SU-DHL-6 (cell line): ENCODE data around the gene ACMSD.

Experiments used
- H2AFZ ChIP-seq: fragments of 200-600 bp; sonication (generic); 2 replicates; pipeline ENCODE4 v1.6.1; 2014; ENCODE audit warnings: low read depth, mild to moderate bottlenecking, moderate library complexity, mixed read lengths, antibody characterized with exemption, low read length; ENCODE audit not compliant: severe bottlenecking
- H3F3A ChIP-seq: fragments of 200-600 bp; shearing (Covaris generic); 2 replicates; pipeline ENCODE4 v1.6.0; 2016; ENCODE audit warnings: antibody characterized with exemption, mild to moderate bottlenecking; ENCODE audit not compliant: insufficient read depth
- H3K27ac ChIP-seq: fragments of 200-600 bp; sonication (generic); 2 replicates; pipeline ENCODE4 v1.5.1; 2016; ENCODE audit warnings: low read depth, mild to moderate bottlenecking, low read length, moderate library complexity, mixed read lengths
- H3K27me3 ChIP-seq: fragments of 200-600 bp; sonication (generic), shearing (Covaris generic); 2 replicates; pipeline ENCODE4 v1.6.0; 2014; ENCODE audit warnings: mild to moderate bottlenecking, low read length
- H3K36me3 ChIP-seq: fragments of 200-600 bp; sonication (generic); 2 replicates; pipeline ENCODE4 v1.6.1; 2014; ENCODE audit warnings: mild to moderate bottlenecking, low read length, mixed read lengths
- H3K4me2 ChIP-seq: fragments of 300-600, 200-600 bp; shearing (Covaris generic), sonication (generic); 2 replicates; pipeline ENCODE4 v1.6.0; 2014; ENCODE audit warnings: low read length, low read depth, mild to moderate bottlenecking; ENCODE audit not compliant: poor library complexity, severe bottlenecking
- H3K4me3 ChIP-seq: fragments of 200-600 bp; sonication (generic); 2 replicates; pipeline ENCODE4 v1.5.1; 2014; ENCODE audit warnings: antibody characterized with exemption, low read length, mild to moderate bottlenecking, mixed read lengths; ENCODE audit not compliant: insufficient read depth, poor library complexity, severe bottlenecking
- H3K79me2 ChIP-seq: fragments of 200-600 bp; sonication (generic); 2 replicates; pipeline ENCODE4 v1.6.1; 2014; ENCODE audit warnings: mild to moderate bottlenecking, low read length, moderate library complexity; ENCODE audit not compliant: insufficient read depth
- H3K9ac ChIP-seq: fragments of 200-600 bp; sonication (generic); 2 replicates; pipeline ENCODE4 v1.7.0; 2014; ENCODE audit warnings: mild to moderate bottlenecking, low read length
- H3K9me2 ChIP-seq: fragments of 200-600 bp; sonication (generic); replicated peaks from 2 replicates; pipeline ENCODE4 v1.6.1; 2014; ENCODE audit warnings: low read length; ENCODE audit not compliant: insufficient read depth
- H3K9me3 ChIP-seq: fragments of 200-600 bp; sonication (generic); 2 replicates; pipeline ENCODE4 v1.6.1; 2014; ENCODE audit warnings: low read length, mixed read lengths; ENCODE audit not compliant: insufficient read depth
- H4K20me1 ChIP-seq: fragments of 200-600 bp; sonication (generic); 2 replicates; pipeline ENCODE4 v1.6.1; 2014; ENCODE audit warnings: low read depth, mild to moderate bottlenecking, antibody characterized with exemption, low read length, moderate library complexity, mixed read lengths
- CTCF ChIP-seq: fragments of 200-600 bp; sonication (generic); IDR thresholded peaks from one replicate; pipeline ENCODE4 v1.5.1; 2017; ENCODE audit warnings: antibody characterized with exemption, mild to moderate bottlenecking, low read length, moderate library complexity; ENCODE audit not compliant: insufficient read depth, poor library complexity, severe bottlenecking
- EZH2phosphoT487 ChIP-seq: fragments of 200-600 bp; sonication (generic), shearing (Covaris generic); conservative IDR thresholded peaks from 2 replicates; pipeline ENCODE4 v1.6.1; 2018; ENCODE audit warnings: mild to moderate bottlenecking, antibody characterized with exemption, low read length, moderate library complexity, mixed read lengths

The ACMSD gene

GRCh38 chr2:134918526-134919340 is 80.3 kb downstream of the ACMSD start, which contains the start of gene CCNT2:
TSS of gene CCNT2 (plus strand) at chr2:134918822. CDS start at chr2:134918855, 33 bp downstream.
- TF ChIP-seq CTCF (no peak), EZH2phosphoT487 (no peak)
- Histone ChIP-seq H2AFZ (peak within 1 kb of the TSS; percentile 87), H3K9ac (peak within 1 kb of the TSS; percentile 98), H3F3A (peaks cover 19% of the 10 kb centered on the region), H3K27me3 (no peaks in the 10 kb centered on the region), H3K9me3 (no peaks in the 10 kb centered on the region), H4K20me1 (peaks cover 37% of the 10 kb centered on the region), H3K79me2 (peaks cover 50% of the 10 kb centered on the region), H3K27ac (peak within 1 kb of the TSS; percentile 97), H3K4me2 (peak within 1 kb of the TSS; percentile 100), H3K4me3 (peak within 1 kb of the TSS; percentile 93), H3K36me3 (peaks cover 22% of the 10 kb centered on the region), H3K9me2 (no peaks in the 10 kb centered on the region)

- no peak for TF ChIP-seq CTCF
- no peak for TF ChIP-seq EZH2phosphoT487
- H3K9ac ChIP-seq: peak overlapping the region; percentile 98
- peak overlapping the region; percentile 66 for H2AFZ ChIP-seq
- H3K27me3 ChIP-seq: no peaks in the 10 kb centered on the region
- peaks cover 19% of the 10 kb centered on the region for H3F3A ChIP-seq
- no peaks in the 10 kb centered on the region for H3K9me3 ChIP-seq
- peaks cover 59% of the 10 kb centered on the region for H3K79me2 ChIP-seq
- H3K36me3 ChIP-seq: peaks cover 28% of the 10 kb centered on the region
- peak overlapping the region; percentile 93 for H3K4me3 ChIP-seq
- H3K27ac ChIP-seq: peak overlapping the region; percentile 97
- no peaks in the 10 kb centered on the region for H3K9me2 ChIP-seq
- H3K4me2 ChIP-seq: peak overlapping the region; percentile 100
- peaks cover 45% of the 10 kb centered on the region for H4K20me1 ChIP-seq
These were observed 81.2 kb downstream of the ACMSD start for GRCh38 chr2:134919341-134920210.

- Histone ChIP-seq H3K4me2 (no peak overlapping the region), H3K79me2 (peaks cover 100% of the 10 kb centered on the region), H4K20me1 (peaks cover 82% of the 10 kb centered on the region), H3K27me3 (no peaks in the 10 kb centered on the region), H3K36me3 (peaks cover 34% of the 10 kb centered on the region), H3K9ac (no peak overlapping the region), H3F3A (0 out of 2 replicates have a peak, but pooled peaks cover 12% of the 10 kb centered on the region), H3K9me3 (no peaks in the 10 kb centered on the region), H2AFZ (no peak overlapping the region), H3K9me2 (no peaks in the 10 kb centered on the region), H3K4me3 (no peak overlapping the region), H3K27ac (no peak overlapping the region)
- TF ChIP-seq EZH2phosphoT487 (no peak), CTCF (no peak)
These were observed 86.5 kb downstream of the ACMSD start for GRCh38 chr2:134924912-134925311.
